ENCODE data around the gene SNX8.

DNA sequence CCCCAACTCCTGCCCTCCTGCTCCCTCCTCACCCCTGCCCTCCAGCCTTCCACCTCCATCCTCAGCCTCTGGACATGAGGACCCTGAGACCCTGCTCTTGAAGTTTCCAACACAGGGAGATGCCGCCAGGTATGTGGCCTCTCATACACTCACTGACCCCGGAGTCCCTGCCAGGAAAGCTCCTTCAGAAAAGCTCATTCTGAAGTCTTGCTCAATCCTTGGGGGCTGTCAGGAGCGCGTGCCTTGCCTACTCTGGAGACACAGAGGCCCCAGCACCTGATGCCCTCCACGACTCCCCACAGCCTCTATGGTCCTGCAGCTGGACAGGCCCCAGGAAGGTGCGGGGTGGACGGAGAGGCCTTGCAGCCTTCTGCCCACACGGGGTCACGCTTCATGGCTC lies 61.2 kb downstream of the SNX8 start:
- TF ChIP-seq GABPA (IDR thresholded peaks at IDR 0.05 in 1 of 2, conservative IDR thresholded peaks at IDR 0.05 in 1 of 2) (no peak), RAD21 (IDR thresholded peaks at IDR 0.05) (no peak), JUND (IDR thresholded peaks at IDR 0.05) (no peak)
- TF ChIP-seq, protein P1, sequence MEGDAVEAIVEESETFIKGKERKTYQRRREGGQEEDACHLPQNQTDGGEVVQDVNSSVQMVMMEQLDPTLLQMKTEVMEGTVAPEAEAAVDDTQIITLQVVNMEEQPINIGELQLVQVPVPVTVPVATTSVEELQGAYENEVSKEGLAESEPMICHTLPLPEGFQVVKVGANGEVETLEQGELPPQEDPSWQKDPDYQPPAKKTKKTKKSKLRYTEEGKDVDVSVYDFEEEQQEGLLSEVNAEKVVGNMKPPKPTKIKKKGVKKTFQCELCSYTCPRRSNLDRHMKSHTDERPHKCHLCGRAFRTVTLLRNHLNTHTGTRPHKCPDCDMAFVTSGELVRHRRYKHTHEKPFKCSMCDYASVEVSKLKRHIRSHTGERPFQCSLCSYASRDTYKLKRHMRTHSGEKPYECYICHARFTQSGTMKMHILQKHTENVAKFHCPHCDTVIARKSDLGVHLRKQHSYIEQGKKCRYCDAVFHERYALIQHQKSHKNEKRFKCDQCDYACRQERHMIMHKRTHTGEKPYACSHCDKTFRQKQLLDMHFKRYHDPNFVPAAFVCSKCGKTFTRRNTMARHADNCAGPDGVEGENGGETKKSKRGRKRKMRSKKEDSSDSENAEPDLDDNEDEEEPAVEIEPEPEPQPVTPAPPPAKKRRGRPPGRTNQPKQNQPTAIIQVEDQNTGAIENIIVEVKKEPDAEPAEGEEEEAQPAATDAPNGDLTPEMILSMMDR (IDR thresholded peaks at IDR 0.05; ENCODE audit: low read depth, low read length, missing input control), result no peak

Measured in liver (tissue), 3 donors.